ENCODE results near the gene MGLL.

The MGLL gene

DNA sequence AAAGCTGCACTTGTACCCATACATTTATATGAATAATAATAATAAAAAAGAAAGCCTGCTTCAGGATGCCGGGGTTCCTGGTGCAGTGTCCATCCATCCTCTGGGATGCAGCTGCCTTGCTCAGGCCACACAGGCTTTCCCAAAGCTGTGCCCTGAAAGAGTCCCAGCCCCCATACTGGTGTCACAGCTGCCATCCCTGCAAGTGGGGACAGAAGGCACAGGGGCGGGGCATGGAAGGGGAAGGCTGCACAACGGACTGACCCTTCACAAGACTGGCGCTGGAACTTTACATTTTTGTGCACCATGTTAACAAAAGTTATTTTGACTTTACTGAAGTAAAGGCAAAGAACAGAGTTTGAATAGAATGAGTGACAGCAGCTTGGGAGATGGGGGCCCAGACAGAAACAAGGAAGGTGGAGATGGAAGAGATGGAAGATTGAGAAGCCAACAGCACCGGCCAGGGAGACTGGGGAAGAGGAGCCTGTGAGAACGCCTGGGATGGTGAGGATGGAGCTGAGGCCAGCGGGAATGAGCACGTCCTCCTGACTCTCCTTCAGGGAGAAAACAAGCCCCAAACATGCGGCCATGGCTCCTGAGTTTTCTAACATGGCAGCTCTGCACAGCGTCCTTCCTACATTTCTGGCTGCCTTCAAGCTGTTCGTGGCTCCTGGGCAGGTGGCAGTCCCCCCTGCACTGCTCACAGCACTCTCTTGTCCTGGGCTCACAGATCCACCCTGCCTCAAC lies 76.5 kb downstream of the MGLL start:
- in situ Hi-C loops (cut with HindIII; ENCODE audit: low sequenced_read_pairs), result no loop called here

DNA sequence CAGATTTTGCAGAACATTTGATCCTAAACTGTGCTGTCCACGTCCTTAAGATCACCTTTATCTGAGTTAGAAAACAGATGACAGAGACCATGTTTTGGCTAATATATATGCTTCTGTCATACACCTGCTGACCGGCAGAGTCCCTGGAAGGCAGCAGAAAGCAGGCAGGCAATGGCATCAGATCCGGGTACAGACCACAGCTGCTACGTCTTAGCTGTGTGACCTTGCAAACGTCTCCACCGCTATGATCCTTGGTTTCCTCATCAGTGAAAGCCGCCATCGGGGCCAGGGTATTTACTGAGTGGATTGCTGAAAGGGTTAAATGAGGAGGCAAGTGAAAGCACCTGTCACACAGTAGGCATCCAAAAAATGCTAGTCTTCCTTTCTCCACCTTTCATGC lies 77.4 kb downstream of the MGLL start:
- in situ Hi-C loops (cut with HindIII; ENCODE audit: low sequenced_read_pairs), result no loop called here

DNA sequence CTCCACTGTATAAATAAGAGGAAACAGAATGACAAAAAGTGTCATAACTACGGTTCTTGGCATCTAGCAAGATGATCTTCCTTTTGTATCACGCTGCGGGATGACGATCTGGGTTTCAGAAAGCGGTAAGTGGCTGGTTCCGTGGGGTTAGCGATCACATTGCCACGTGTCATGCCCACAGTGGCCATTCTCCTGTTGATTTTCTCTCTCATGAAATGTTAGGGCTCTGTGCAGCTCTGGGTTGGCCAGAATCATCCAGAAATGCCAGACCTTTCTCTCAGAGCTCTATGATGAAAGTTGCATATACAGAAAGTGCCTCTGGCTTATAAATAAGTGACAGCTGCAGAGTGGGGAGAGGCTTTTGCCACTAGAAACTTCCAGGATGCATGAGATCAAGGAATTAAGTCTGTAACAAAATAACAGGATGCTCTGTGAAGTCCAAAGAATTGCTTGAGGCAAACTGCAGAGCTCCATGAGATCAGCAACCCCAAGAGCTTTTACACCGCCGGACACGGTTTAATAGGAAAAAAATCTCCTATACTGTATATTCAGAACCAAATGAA lies 78.0 kb downstream of the MGLL start:
- in situ Hi-C loops (cut with HindIII; ENCODE audit: low sequenced_read_pairs), result no loop called here

DNA sequence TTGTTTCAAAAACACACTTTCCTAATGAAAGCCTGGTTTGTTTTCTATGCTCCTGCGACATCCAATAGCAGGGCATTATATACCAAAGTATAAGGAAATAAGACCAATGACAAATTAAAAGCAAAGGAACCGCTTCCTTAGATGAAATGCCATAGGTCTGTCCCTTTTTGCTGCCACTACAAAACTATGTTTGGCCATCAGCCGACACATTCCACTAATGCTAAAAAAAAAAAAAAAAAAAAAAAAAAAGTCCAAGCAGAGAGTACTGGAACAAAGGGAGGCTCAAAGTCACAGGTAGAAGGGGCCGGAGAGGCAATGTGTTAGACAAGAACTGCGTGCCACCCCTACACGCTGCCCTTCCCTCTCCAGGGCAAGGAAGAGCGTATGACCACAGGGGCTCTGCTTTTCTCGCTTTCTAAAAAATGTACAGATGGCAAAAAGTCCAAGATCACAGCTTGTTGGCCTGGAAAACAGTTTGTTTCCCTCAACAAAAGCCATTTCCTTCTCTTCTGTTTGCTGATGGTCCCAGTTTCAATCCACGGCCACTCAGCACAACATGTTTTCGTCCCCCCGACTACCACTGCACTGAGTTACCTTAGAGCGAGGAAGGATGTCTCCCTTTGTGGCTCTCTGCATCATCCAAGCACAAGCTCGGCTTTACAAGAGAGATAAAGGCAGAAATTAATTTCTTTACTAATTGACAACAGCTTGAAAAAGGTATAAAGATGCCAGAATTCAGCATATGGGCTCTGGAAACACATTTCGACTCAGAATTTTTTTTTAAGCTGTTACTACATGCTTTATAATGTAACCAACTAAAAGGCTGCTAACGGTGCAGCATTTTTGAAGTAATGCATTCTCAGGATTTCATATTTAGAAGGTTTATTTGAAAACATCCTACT lies 78.7 kb downstream of the MGLL start:
- in situ Hi-C loops (cut with HindIII; ENCODE audit: low sequenced_read_pairs), result no loop called here

DNA sequence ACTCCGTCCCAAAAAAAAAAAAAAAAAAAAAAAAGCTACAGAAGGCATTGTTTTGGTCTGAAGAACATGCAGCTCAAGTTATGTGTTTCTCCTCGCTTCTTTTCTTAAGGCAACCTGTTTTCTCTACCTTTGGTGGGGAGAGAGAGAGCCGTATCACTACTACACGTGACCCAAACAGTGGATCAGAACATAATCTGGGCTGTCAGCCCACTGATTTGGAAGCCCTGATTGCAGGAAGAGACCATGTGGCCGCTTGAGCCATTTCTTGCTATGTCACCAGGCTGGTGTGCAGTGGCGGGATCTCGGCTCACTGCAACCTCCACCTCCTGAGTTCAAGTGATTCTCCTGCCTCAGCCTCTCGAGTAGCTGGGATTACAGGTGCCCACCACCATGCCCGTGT lies 79.7 kb downstream of the MGLL start:
- in situ Hi-C loops (cut with HindIII; ENCODE audit: low sequenced_read_pairs), result no loop called here

DNA sequence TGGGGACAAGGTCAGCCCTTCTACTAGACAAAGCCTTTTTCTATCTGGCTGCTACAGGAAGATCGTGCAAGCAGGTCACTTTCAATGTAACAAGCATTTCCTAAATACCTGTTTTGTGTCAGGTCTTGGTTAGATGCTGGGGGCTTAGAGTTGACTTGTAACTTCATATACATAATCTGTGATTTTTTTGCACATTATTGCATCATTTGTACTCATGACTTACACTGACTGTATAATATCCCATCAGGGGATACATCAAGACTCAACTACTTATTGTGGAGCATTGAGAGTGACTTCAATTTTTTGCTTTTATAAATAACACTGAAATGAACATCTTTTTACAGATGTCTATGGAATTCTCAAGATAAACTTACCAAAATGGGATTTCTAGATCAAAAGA lies 80.6 kb downstream of the MGLL start:
- in situ Hi-C loops (cut with HindIII; ENCODE audit: low sequenced_read_pairs), result no loop called here

DNA sequence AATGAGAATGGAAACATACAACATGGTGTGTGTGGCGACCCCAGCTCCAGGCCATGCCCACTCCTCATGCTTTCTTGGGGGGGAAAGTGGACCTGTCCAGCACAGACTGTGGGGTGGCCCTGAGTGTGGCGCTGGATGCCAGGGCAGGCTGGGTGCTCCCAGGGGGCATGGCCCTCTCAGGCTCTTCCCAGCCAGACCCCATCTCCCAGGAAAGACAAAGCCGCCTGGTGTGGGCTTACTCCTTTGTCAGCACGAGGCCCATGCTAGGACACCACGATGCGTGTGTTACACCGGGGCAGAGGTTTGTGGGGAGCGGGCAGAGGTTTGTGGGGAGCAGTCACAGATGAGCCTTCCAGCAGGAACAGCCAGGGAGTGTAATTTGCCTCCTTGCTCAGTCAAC lies 81.1 kb downstream of the MGLL start:
- in situ Hi-C loops (cut with HindIII; ENCODE audit: low sequenced_read_pairs), result no loop called here

DNA sequence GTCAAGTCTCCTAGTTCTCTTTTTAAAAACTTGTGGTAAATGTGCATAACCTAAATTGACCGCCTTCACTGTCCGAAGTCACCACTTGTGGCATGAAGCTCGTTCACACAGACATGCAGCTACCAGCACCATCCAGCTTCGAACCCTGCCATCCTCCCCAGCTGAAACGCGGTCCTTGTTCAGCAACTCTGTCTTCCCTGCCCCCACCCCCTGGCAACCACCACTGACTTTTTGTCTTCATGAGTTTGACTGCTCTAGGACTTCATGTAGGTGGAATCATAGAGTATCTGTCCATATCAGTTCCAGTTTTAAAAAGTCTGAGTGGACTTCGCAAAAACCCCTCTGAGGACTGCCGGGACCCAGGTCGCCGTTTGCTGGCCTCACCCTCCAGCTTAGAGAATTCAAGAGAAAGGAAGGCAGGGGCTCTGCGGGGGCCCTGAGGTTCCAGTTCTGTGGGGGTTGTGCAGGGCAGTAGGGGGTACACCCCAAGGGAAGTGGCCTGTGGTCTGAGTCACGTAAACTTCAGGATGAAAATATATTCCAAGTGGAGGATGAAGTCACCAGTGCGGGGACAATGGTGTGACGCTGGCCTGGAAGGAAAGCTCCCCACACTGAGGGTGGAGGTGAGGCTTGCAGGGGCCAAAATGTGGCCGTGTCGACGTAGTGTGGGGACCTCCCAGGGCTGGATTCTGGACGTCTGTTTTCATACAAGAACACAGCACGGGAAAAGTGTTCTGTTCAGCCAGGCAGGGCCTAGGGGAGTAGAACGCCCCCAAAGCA lies 82.0 kb downstream of the MGLL start:
- in situ Hi-C loops (cut with HindIII; ENCODE audit: low sequenced_read_pairs), result no loop called here

DNA sequence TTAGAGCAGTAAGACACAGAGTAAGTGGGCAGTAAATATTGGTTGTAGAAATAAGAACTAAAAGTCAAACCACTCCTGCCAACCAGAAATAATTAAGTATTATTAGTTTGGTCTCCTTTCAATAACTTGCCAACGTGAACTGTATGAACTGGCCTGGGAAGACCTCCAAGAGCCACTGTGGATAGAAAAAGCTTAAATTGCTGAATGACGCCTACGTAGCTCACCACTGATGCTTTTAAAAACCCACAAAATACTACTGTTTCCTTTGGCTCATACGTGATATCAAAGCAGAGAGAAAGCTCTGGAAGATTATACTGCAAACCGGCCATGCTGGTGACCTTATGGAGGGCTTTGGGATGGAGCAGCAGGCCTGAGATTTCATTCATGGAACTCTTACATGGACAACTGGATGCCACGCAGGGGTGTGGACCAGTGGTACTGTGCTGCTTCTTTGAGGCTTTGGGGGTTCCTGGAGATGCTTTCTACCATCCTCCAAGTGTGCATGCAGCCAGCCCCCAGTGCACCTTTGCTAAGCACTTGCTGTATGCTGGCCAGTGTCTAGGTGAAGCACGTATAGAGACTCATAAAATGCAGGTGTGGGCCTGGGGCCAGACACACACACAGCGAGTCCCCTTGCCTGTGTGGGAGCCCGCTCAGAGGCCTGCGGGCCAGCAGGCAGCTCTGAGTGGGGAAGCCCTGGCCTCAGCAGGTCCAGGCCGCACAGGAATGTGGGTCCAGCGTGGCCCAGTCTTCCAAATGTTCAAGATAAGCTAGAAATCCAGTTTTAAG lies 82.8 kb downstream of the MGLL start:
- in situ Hi-C loops (cut with HindIII; ENCODE audit: low sequenced_read_pairs), result no loop called here

DNA sequence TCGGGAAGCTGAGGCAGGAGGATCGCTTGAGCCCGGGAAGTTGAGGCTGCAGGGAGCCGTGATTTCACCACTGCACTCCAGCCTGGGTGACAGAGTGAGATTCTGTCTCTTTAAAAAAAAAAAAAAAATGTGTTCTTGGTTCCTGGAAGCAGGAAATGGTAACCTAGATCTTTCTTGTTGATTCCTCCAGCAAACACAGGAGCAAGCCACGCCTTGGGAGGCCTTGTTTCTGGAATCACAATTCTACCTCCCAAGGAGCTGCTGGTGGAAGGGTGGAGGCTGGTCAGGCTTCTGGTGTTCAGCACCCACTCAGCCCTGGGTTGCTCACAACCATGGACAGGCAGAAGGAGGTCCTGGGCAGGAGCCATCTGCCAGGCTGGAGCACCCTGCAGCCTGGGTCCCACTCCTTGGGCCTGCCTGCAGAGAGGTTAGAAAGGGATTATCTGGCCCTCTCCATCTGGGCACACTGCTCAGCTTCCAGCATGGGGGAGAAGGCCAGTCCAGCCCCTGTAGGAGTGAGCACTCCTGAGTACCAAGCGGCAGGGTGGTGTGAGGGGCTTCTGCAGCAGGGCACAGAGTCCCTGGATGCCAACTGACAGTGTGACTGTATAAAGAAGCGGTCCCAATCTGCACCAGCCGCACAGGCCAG lies 84.0 kb downstream of the MGLL start:
- in situ Hi-C loops (cut with HindIII; ENCODE audit: low sequenced_read_pairs), result no loop called here

DNA sequence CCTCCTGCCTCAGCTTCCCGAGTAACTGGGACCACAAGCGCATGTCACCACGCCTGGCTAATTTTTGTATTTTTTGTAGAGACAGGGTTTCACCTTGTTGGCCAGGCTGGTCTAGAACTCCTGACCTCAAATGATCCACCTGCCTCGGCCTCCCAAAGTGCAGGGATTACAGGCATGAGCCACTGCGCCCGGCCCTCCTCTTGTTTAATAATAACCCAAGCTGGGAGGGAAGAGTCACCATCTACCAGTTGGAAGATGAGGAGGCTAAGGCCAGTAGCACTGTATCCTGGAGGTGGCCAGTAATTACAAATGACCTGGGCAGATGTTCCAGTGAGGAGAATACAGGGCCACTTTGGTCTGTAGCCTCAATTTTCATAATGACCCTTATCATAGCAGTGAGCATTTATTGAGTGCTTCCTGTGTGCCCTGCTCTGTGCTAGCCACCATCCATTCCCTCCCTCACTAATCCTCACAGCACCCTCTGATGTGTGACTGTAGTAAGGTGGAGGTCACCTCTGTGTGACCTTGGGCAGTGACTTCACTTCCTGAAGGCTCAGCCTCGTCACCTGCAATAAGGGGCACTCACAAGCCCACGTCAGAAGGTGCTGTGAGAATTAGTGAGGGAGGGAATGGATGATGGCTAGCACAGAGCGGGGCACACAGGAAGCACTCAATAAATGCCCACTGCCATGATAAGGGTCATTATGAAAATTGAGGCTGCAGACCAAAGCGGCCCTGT lies 85.3 kb downstream of the MGLL start:
- in situ Hi-C loops (cut with HindIII; ENCODE audit: low sequenced_read_pairs), result no loop called here

DNA sequence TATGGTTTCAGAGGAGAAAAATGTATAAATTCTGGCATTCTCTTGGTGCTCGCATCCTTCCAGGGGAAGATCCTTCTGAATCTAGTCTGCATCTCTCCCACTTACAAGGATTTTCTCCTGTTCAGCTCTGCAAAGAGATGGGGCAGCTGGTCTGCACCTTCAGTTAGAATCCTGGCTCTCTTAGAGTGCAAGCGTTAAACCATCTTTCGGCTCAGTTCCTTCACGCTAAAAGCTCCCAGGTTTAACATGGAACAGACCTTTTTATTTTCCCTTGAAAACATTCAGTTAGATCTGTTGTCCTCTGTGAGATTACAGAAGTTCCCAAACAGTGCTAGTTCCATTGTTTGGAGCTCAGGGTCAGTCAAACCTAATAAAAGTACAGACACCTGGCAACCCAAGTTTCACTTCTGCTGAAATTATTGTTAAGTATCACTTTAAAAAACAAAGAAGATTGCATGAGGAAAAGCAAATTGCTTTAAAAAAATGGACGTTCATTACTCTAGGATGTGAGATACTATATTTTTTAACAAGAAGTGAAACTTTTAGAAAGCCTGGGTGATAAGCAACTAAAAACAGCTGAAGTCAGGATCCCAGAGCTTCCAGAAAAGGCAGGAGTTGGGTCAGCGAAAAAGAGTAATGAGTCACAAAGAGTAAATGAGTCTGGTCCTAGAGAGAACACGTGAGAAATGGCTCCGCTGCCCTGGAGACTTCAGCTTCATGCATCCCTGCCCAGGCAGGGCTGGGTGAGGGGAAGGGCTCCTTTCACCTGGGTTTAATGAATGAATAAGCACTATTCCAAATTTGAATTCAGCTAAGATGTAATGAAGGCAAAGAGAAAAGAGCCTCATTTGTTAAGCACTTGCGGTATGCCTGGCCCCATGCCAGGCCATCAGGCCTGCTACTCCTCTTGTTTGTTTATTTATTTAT lies 86.3 kb downstream of the MGLL start:
- in situ Hi-C loops (cut with HindIII; ENCODE audit: low sequenced_read_pairs), result no loop called here

DNA sequence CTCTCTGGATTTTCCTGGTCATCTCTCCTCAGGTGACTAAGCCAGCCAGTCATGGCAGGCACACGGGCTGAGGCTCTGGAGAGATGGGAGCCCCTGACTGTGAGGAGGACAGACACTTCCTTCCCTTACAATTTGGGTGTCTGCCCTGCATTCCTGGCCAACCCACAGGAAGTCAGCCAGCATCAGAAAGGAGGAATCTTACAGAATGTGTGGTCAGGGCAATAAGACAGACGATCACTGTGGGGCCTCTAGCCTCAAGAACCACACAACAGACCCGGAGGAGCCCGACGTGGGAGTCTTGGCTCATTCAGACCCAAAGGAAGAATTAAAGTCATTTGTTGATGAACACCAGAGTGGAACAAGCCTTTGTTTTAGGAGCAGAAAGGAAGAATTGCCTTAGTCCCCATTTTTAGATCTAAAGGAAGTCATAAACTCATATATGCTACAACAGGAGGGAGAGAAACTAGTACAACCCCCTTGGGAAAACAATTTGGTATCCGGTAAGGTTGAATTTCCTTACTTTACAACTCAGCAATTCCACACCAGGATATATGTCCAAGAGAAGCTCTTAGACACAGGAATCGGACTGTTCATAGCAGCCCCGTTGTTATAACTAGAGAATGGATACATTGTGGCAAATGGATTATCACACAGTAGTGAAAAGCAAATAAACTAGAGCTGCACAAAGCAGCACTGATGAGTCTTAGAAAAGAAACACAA lies 87.4 kb downstream of the MGLL start:
- in situ Hi-C loops (cut with HindIII; ENCODE audit: low sequenced_read_pairs), result no loop called here

DNA sequence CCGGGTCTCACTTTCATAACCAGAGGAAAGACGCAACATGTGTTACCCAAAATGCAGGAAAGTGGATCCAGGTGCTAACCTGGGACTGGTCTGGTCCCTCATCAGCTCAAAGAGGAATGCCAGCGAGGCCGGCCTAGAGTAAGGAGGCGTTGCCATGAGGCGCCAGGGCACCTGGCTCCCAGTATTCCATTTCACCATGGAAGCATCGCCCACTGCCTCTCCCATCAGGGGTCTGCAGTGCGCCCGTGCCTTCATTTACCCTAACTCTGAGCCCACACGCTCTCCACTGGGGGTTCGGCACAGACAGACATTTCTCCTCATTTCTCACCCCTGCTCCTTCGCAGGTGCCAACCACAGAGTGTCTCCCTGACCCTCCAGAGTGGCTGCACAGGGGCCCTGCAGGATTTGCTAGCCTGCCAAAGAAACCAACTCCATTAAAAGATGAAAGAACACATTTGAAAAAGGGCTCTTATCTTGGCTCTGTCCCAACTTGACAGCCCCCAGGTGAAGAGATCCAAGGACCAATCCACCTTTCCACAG lies 88.1 kb downstream of the MGLL start:
- in situ Hi-C loops (cut with HindIII; ENCODE audit: low sequenced_read_pairs), result no loop called here

DNA sequence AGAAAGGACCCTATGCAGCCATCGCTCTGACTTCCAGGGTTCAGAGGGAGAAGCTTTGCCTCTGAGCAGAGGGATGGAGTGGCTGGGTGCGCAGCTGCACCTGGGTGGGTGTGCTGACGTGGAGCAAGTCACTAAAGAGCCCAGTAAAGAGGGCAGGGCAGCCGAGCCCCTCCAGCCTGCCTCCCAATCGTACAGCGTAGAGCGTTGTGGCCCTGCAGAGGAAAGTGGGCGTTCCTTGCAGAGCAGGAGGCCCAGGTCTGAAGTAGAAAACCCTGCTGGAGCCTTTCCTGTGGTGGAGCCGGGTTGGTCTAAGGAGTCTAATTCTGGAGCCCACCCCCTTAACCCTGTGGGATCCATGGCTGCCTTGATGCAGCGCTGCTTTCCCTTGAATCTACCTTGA lies 88.5 kb downstream of the MGLL start:
- in situ Hi-C loops (cut with HindIII; ENCODE audit: low sequenced_read_pairs), result no loop called here

DNA sequence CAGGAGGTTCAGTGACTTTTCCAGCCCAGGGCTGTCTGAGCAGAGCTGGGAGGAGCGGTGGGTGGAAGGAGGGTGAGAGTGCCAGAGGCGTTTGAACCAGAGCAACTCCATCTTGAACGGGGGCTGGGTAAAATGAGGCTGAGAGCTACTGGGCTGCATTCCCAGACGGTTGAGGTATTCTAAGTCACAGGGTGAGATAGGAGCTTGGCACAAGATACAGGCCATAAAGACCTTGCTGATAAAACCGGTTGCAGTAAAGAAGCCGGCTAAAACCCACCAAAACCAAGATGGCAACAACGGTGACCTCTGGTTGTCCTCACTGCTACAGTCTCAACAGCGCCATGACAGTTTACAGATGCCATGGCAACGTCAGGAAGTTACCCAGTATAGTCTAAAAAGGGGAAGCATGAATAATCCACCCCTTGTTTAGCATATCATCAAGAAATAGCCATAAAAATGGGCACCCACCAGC lies 89.4 kb downstream of the MGLL start:
- in situ Hi-C loops (cut with HindIII; ENCODE audit: low sequenced_read_pairs), result no loop called here

DNA sequence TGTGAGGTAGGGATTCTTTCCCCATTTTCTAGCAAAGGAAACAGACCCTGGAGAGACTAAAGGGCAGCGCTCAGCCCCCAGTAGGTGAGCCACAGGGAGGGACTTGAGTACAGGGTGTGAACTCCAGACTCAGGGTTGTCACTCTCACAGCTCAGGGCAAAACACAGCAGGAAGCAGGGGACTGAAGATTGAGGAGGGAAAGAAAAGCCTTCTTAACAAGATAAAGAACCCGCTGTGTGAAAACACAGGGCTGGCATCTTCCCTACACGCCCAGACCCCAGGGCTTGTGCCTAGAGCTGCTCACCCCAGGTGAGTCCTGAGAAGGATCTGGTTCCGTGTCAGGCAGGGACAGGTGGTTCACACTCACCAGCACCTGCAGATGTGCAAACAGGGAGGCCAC lies 90.0 kb downstream of the MGLL start:
- in situ Hi-C loops (cut with HindIII; ENCODE audit: low sequenced_read_pairs), result no loop called here

Measured in DLD1 (cell line).